Glutamatergic neuron (in vitro differentiated cells): ENCODE results near the gene OR7G2. TPM values are rescaled to one million over a fixed set of nuclear protein-coding genes. Genes with fewer than 3 reads are reported as not detected.
"Not testable (repeated sequence)": the region's sequence is repeated elsewhere in the genome, so short reads cannot be mapped to it uniquely, and the experiment has no call there.

ENCODE experiments used
- DNase-seq: peaks from one replicate; pipeline ENCODE4 v3.0.0; 2022
- H3K27ac Mint-ChIP-seq: one replicate; pipeline ENCODE4 v1.8.0; 2020; ENCODE audit warnings: mild to moderate bottlenecking, mixed read lengths, inconsistent platforms; ENCODE audit not compliant: unreplicated experiment
- H3K27me3 Mint-ChIP-seq: one replicate; pipeline ENCODE4 v1.8.0; 2020; ENCODE audit warnings: mild to moderate bottlenecking, moderate library complexity, mixed read lengths, inconsistent platforms; ENCODE audit not compliant: unreplicated experiment
- H3K36me3 Mint-ChIP-seq: one replicate; pipeline ENCODE4 v1.8.0; 2020; ENCODE audit warnings: mild to moderate bottlenecking, mixed read lengths, inconsistent platforms; ENCODE audit not compliant: unreplicated experiment
- H3K4me1 Mint-ChIP-seq: one replicate; pipeline ENCODE4 v1.8.0; 2020; ENCODE audit warnings: mild to moderate bottlenecking, low read depth, mixed read lengths, inconsistent platforms; ENCODE audit not compliant: unreplicated experiment
- H3K4me3 Mint-ChIP-seq: one replicate; pipeline ENCODE4 v1.8.0; 2020; ENCODE audit warnings: mild to moderate bottlenecking, mixed read lengths, inconsistent platforms; ENCODE audit not compliant: unreplicated experiment
- H3K9me3 Mint-ChIP-seq: one replicate; pipeline ENCODE4 v1.8.0; 2020; ENCODE audit warnings: mild to moderate bottlenecking, moderate library complexity, mixed read lengths, inconsistent platforms; ENCODE audit not compliant: unreplicated experiment
- total RNA-seq: library from RNA; stranded (reverse); fragmentation: NEBNext Ultra II Directional; extraction: Animal tissue kit (Norgen Biotek cat#: 25700); gene quantifications from one replicate; pipeline ENCODE4 v1.2.1, GENCODE V29; 2021; ENCODE audit not compliant: unreplicated experiment
- TF ChIP-seq, protein P1 (sequence below): fragments of 200-600 bp; sonication (generic); IDR thresholded peaks from one replicate; pipeline ENCODE4 v1.5.0; 2021; ENCODE audit not compliant: partially characterized antibody, unreplicated experiment

Gene OR7G2
- total RNA-seq, 1 donor from 2014 or later, result not detected

DNA sequence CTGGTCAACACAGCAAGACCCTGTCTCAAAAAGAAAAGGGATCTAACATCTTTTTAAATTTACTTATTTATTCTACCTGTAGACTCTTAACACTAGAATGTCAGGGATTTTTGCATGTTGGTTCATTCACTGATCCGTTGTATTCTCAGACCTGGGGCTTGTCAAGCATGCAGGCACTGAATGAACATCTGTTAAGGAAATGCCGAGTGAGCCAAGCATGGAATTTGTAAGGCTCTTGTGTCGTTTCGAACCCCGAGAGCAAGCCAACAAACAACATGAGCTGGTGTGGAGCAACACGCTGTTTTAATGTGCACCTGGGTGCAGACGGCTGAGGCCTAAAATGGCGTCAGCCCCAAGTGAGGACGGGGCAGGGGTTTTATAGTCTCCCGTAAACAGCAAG is 30.4 kb downstream of the OR7G2 start:
- H3K36me3 Mint-ChIP-seq, result no peaks in the 10 kb centered on the region
- no peaks in the 10 kb centered on the region for H3K4me1 Mint-ChIP-seq
- no peak overlapping the region for H3K27ac Mint-ChIP-seq
- TF ChIP-seq, protein P1, sequence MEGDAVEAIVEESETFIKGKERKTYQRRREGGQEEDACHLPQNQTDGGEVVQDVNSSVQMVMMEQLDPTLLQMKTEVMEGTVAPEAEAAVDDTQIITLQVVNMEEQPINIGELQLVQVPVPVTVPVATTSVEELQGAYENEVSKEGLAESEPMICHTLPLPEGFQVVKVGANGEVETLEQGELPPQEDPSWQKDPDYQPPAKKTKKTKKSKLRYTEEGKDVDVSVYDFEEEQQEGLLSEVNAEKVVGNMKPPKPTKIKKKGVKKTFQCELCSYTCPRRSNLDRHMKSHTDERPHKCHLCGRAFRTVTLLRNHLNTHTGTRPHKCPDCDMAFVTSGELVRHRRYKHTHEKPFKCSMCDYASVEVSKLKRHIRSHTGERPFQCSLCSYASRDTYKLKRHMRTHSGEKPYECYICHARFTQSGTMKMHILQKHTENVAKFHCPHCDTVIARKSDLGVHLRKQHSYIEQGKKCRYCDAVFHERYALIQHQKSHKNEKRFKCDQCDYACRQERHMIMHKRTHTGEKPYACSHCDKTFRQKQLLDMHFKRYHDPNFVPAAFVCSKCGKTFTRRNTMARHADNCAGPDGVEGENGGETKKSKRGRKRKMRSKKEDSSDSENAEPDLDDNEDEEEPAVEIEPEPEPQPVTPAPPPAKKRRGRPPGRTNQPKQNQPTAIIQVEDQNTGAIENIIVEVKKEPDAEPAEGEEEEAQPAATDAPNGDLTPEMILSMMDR, result no peak
- no peaks in the 10 kb centered on the region for H3K27me3 Mint-ChIP-seq
- peaks cover 2% of the 10 kb centered on the region for H3K9me3 Mint-ChIP-seq
- no peak overlapping the region for H3K4me3 Mint-ChIP-seq
- no peak for DNase-seq

GRCh38 chr19:9075064-9075949 is 32.0 kb downstream of the OR7G2 start:
- Mint-ChIP-seq H3K27me3 (no peaks in the 10 kb centered on the region), H3K27ac (no peak overlapping the region), H3K4me3 (no peak overlapping the region), H3K4me1 (no peaks in the 10 kb centered on the region), H3K9me3 (peaks cover 2% of the 10 kb centered on the region), H3K36me3 (no peaks in the 10 kb centered on the region)
- TF ChIP-seq, protein P1, result no peak
- DNase-seq, result no peak

GRCh38 chr19:9073806-9074205 is 33.5 kb downstream of the OR7G2 start:
- Mint-ChIP-seq H3K4me1 (no peaks in the 10 kb centered on the region), H3K27me3 (no peaks in the 10 kb centered on the region), H3K27ac (no peak overlapping the region), H3K9me3 (peaks cover 2% of the 10 kb centered on the region), H3K36me3 (no peaks in the 10 kb centered on the region), H3K4me3 (no peak overlapping the region)
- no peak for DNase-seq
- TF ChIP-seq, protein P1, result no peak

GRCh38 chr19:9071720-9072119 is 35.6 kb downstream of the OR7G2 start:
- H3K4me3 Mint-ChIP-seq, H3K4me1 Mint-ChIP-seq, DNase-seq, H3K36me3 Mint-ChIP-seq, H3K9me3 Mint-ChIP-seq, H3K27ac Mint-ChIP-seq, H3K27me3 Mint-ChIP-seq: not testable (repeated sequence)

GRCh38 chr19:9070066-9070465 is 37.2 kb downstream of the OR7G2 start:
- Mint-ChIP-seq H3K27me3 (no peaks in the 10 kb centered on the region), H3K9me3 (no peaks in the 10 kb centered on the region), H3K4me3 (no peak overlapping the region), H3K4me1 (no peaks in the 10 kb centered on the region), H3K27ac (no peak overlapping the region), H3K36me3 (no peaks in the 10 kb centered on the region)
- TF ChIP-seq, protein P1, result no peak
- no peak for DNase-seq
